ENCODE measurements around the gene GORAB. TPM values are rescaled to one million over a fixed set of nuclear protein-coding genes. Genes with fewer than 3 reads are reported as not detected.

Gene GORAB
- total and polyA plus RNA-seq, 10 of the 15 experiments (the other 5 are each of a cell fraction or from before 2014, with no cell fraction given): 5.5 to 38.6 (median 10.3) TPM

DNA sequence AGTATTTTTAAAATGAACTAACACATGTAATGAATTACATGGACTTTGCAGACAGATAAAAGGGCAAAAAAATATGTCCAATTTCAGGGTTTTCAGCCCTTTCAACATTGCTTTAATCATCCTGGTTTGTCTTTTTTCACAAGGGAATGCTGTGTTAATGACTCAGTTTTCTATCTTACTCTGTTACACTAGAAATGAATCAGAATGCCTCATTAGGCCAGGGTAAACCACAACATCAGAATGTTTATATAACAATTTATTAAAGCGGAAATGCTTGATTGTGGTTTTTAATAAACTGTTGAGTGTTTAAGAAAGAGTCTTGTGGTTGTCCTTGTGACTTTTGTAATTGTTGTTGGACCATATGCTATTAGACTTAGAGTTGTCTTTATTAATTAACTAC is 13.5 kb downstream of the GORAB start (continued):
- TF ChIP-seq, protein P1, sequence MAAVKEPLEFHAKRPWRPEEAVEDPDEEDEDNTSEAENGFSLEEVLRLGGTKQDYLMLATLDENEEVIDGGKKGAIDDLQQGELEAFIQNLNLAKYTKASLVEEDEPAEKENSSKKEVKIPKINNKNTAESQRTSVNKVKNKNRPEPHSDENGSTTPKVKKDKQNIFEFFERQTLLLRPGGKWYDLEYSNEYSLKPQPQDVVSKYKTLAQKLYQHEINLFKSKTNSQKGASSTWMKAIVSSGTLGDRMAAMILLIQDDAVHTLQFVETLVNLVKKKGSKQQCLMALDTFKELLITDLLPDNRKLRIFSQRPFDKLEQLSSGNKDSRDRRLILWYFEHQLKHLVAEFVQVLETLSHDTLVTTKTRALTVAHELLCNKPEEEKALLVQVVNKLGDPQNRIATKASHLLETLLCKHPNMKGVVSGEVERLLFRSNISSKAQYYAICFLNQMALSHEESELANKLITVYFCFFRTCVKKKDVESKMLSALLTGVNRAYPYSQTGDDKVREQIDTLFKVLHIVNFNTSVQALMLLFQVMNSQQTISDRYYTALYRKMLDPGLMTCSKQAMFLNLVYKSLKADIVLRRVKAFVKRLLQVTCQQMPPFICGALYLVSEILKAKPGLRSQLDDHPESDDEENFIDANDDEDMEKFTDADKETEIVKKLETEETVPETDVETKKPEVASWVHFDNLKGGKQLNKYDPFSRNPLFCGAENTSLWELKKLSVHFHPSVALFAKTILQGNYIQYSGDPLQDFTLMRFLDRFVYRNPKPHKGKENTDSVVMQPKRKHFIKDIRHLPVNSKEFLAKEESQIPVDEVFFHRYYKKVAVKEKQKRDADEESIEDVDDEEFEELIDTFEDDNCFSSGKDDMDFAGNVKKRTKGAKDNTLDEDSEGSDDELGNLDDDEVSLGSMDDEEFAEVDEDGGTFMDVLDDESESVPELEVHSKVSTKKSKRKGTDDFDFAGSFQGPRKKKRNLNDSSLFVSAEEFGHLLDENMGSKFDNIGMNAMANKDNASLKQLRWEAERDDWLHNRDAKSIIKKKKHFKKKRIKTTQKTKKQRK (IDR thresholded peaks at IDR 0.05; ENCODE audit: low read depth, low read length): no peak
- no peak for TF ChIP-seq E4F1 (IDR thresholded peaks at IDR 0.05; ENCODE audit: borderline replicate concordance, partially characterized antibody)
- no peak for TF ChIP-seq PML (IDR thresholded peaks at IDR 0.05; ENCODE audit: low read length)
- TF ChIP-seq POU2F2 (IDR thresholded peaks at IDR 0.05; ENCODE audit: borderline replicate concordance, low read depth, low read length): no peak
- no peak for TF ChIP-seq MEF2A (IDR thresholded peaks at IDR 0.05; ENCODE audit: insufficient read depth, low read depth, low read length)
- TF ChIP-seq SPI1 (IDR thresholded peaks at IDR 0.05; ENCODE audit: borderline replicate concordance, insufficient read depth, low read depth, low read length): no peak
- TF ChIP-seq SKIL (IDR thresholded peaks at IDR 0.05; ENCODE audit: low read depth, poor library complexity, severe bottlenecking): no peak
- TF ChIP-seq NRF1 (conservative IDR thresholded peaks at IDR 0.05; ENCODE audit: low read depth, low read length): no peak
- TF ChIP-seq FOS (IDR thresholded peaks at IDR 0.05; ENCODE audit: borderline replicate concordance, extremely low read depth, insufficient read length): no peak
- TF ChIP-seq RFX5 (IDR thresholded peaks at IDR 0.05; ENCODE audit: low read depth, low read length): no peak
- no peak for TF ChIP-seq RBBP5 (conservative IDR thresholded peaks at IDR 0.05)
- TF ChIP-seq JUND (IDR thresholded peaks at IDR 0.05; ENCODE audit: low read depth, low read length): peak; percentile 73; the same call in 1 of the 2 replicates
- TF ChIP-seq CTCF (IDR thresholded peaks at IDR 0.05 in 2 of 3, conservative IDR thresholded peaks at IDR 0.05 in 1 of 3; ENCODE audit: control insufficient read depth in 2 of 3, extremely low read depth in 1 of 3, insufficient read depth in 1 of 3, low read depth in 3 of 3, low read length in 3 of 3): no peak
- TF ChIP-seq FOXM1 (IDR thresholded peaks at IDR 0.05; ENCODE audit: low read depth, low read length): no peak
- no peak for TF ChIP-seq ZNF384 (IDR thresholded peaks at IDR 0.05; ENCODE audit: borderline replicate concordance, low read depth, low read length)
- no peak for TF ChIP-seq ZSCAN29 (IDR thresholded peaks at IDR 0.05)
- no peak for TF ChIP-seq ZNF622 (IDR thresholded peaks at IDR 0.05)
- TF ChIP-seq ESRRA (IDR thresholded peaks at IDR 0.05; ENCODE audit: low read length): no peak
- no peak for TF ChIP-seq TBL1XR1 (IDR thresholded peaks at IDR 0.05; ENCODE audit: low read depth, low read length)
- TF ChIP-seq MLLT1 (IDR thresholded peaks at IDR 0.05): peak; percentile 68
